RWPE2 (cell line): ENCODE measurements around the gene BATF3.

Source experiments
- ATAC-seq: fragments of 200-7000 bp; cut with Tn5 transposase; 3 replicates; pipeline ENCODE4 v1.9.1; 2021; ENCODE audit warnings: low read depth
- DNase-seq: peaks from one replicate; pipeline ENCODE4 v3.0.0-alpha.2; 2020; ENCODE audit warnings: low spot score
- H3K27ac ChIP-seq: fragments of 450-650 bp; 2 replicates; pipeline ENCODE4 v1.5.1; 2017; ENCODE audit warnings: mild to moderate bottlenecking; ENCODE audit not compliant: poor library complexity, severe bottlenecking
- H3K27me3 ChIP-seq: fragments of 250-450 bp; sonication (Bioruptor Pico); 2 replicates; pipeline ENCODE4 v1.5.1; 2021; ENCODE audit warnings: mild to moderate bottlenecking, moderate library complexity; ENCODE audit not compliant: insufficient read depth, poor library complexity, severe bottlenecking
- H3K36me3 ChIP-seq: fragments of 250-450 bp; sonication (Bioruptor Pico); 2 replicates; pipeline ENCODE4 v1.5.1; 2020; ENCODE audit warnings: low read depth, mild to moderate bottlenecking, moderate library complexity
- H3K4me1 ChIP-seq: fragments of 250-450 bp; sonication (Bioruptor Pico); 2 replicates; pipeline ENCODE4 v1.5.1; 2021; ENCODE audit warnings: mild to moderate bottlenecking, moderate library complexity; ENCODE audit not compliant: insufficient read depth, poor library complexity, severe bottlenecking
- H3K4me3 ChIP-seq: fragments of 250-450 bp; sonication (Bioruptor Pico); 2 replicates; pipeline ENCODE4 v1.5.1; 2021; ENCODE audit warnings: mild to moderate bottlenecking, moderate library complexity; ENCODE audit not compliant: severe bottlenecking
- H3K9me3 ChIP-seq: fragments of 250-450 bp; sonication (Bioruptor Pico); 2 replicates; pipeline ENCODE4 v1.5.1; 2021; ENCODE audit warnings: mild to moderate bottlenecking, moderate library complexity; ENCODE audit not compliant: severe bottlenecking
- CTCF ChIP-seq: fragments of 450-650 bp; IDR thresholded peaks from one replicate; pipeline ENCODE4 v1.5.1; 2017; ENCODE audit warnings: mild to moderate bottlenecking, moderate library complexity; ENCODE audit not compliant: poor library complexity, severe bottlenecking

Gene BATF3

GRCh38 chr1:212700223-212700891 is 717 bp upstream of the BATF3 start:
- no peak for ATAC-seq
- Histone ChIP-seq H3K27ac (no peak overlapping the region), H3K36me3 (no peaks in the 10 kb centered on the region), H3K4me1 (no peaks in the 10 kb centered on the region), H3K27me3 (peaks cover 38% of the 10 kb centered on the region), H3K9me3 (no peaks in the 10 kb centered on the region), H3K4me3 (peak overlapping the region; percentile 35)
- TF ChIP-seq CTCF = no peak
- no peak for DNase-seq

GRCh38 chr1:212699104-212699624 is 476 bp downstream of the BATF3 start:
- Histone ChIP-seq H3K4me3 (peak overlapping the region; percentile 35), H3K36me3 (no peaks in the 10 kb centered on the region), H3K4me1 (no peaks in the 10 kb centered on the region), H3K27me3 (peaks cover 38% of the 10 kb centered on the region), H3K27ac (no peak overlapping the region), H3K9me3 (no peaks in the 10 kb centered on the region)
- ATAC-seq (peak; percentile 75), DNase-seq (no peak)
- peak; percentile 29 for TF ChIP-seq CTCF

GRCh38 chr1:212698467-212699103 is 1.1 kb downstream of the BATF3 start:
- DNase-seq (no peak), ATAC-seq (no peak)
- H3K27ac ChIP-seq = no peak overlapping the region
- H3K27me3 ChIP-seq = peaks cover 38% of the 10 kb centered on the region
- no peaks in the 10 kb centered on the region for H3K9me3 ChIP-seq
- H3K4me3 ChIP-seq = peak overlapping the region; percentile 35
- no peaks in the 10 kb centered on the region for H3K36me3 ChIP-seq
- no peak for TF ChIP-seq CTCF
- H3K4me1 ChIP-seq = no peaks in the 10 kb centered on the region

GRCh38 chr1:212696721-212697331 is 2.8 kb downstream of the BATF3 start:
- Histone ChIP-seq H3K27ac (no peak overlapping the region), H3K9me3 (no peaks in the 10 kb centered on the region), H3K4me1 (no peaks in the 10 kb centered on the region), H3K4me3 (no peak overlapping the region), H3K27me3 (peaks cover 38% of the 10 kb centered on the region), H3K36me3 (no peaks in the 10 kb centered on the region)
- ATAC-seq (no peak), DNase-seq (no peak)
- TF ChIP-seq CTCF = no peak
